HL-60 (cell line): ENCODE measurements around the gene SMYD2.

Experiments used
- GABPA ChIP-seq: IDR thresholded peaks from 2 replicates; pipeline ENCODE4 v1.6.1; 2012; ENCODE audit warnings: low read depth
- POLR2AphosphoS5 ChIP-seq: IDR thresholded peaks from 2 replicates; pipeline ENCODE4 v1.6.1; 2012; ENCODE audit warnings: low read depth
- SPI1 ChIP-seq: IDR thresholded peaks from 2 replicates; pipeline ENCODE4 v1.6.1; 2012; ENCODE audit warnings: low read depth, mild to moderate bottlenecking, borderline replicate concordance
- TF ChIP-seq, protein P1 (sequence below): IDR thresholded peaks from one replicate; pipeline ENCODE4 v1.5.1; 2011; ENCODE audit warnings: low read length, control low read depth, inconsistent platforms; ENCODE audit not compliant: insufficient read depth
- TF ChIP-seq, protein P2 (sequence below): IDR thresholded peaks from 2 replicates; pipeline ENCODE4 v1.6.1; 2012; ENCODE audit warnings: low read depth; ENCODE audit not compliant: insufficient replicate concordance

DNA sequence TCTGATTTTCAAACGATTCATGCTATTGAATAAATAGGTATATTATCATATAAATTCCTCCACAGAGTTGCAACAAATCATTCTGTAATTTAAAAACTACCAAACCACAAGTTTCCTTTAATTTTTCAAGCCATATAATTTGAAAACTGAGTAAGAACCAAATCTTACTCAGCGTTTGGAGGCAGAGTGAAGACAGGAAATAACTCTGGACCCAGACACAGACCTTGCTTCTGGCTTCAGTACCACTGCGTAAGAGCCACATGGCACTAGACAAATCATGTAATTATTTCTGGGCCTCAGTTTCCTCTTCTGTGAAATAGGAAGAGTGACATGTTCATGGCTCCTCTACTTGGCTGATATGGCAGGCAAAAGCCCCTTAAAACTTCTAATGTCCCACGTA, 82.4 kb downstream of the SMYD2 start:
- no peak for TF ChIP-seq SPI1
- TF ChIP-seq, protein P1, sequence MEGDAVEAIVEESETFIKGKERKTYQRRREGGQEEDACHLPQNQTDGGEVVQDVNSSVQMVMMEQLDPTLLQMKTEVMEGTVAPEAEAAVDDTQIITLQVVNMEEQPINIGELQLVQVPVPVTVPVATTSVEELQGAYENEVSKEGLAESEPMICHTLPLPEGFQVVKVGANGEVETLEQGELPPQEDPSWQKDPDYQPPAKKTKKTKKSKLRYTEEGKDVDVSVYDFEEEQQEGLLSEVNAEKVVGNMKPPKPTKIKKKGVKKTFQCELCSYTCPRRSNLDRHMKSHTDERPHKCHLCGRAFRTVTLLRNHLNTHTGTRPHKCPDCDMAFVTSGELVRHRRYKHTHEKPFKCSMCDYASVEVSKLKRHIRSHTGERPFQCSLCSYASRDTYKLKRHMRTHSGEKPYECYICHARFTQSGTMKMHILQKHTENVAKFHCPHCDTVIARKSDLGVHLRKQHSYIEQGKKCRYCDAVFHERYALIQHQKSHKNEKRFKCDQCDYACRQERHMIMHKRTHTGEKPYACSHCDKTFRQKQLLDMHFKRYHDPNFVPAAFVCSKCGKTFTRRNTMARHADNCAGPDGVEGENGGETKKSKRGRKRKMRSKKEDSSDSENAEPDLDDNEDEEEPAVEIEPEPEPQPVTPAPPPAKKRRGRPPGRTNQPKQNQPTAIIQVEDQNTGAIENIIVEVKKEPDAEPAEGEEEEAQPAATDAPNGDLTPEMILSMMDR = no peak
- TF ChIP-seq, protein P2, sequence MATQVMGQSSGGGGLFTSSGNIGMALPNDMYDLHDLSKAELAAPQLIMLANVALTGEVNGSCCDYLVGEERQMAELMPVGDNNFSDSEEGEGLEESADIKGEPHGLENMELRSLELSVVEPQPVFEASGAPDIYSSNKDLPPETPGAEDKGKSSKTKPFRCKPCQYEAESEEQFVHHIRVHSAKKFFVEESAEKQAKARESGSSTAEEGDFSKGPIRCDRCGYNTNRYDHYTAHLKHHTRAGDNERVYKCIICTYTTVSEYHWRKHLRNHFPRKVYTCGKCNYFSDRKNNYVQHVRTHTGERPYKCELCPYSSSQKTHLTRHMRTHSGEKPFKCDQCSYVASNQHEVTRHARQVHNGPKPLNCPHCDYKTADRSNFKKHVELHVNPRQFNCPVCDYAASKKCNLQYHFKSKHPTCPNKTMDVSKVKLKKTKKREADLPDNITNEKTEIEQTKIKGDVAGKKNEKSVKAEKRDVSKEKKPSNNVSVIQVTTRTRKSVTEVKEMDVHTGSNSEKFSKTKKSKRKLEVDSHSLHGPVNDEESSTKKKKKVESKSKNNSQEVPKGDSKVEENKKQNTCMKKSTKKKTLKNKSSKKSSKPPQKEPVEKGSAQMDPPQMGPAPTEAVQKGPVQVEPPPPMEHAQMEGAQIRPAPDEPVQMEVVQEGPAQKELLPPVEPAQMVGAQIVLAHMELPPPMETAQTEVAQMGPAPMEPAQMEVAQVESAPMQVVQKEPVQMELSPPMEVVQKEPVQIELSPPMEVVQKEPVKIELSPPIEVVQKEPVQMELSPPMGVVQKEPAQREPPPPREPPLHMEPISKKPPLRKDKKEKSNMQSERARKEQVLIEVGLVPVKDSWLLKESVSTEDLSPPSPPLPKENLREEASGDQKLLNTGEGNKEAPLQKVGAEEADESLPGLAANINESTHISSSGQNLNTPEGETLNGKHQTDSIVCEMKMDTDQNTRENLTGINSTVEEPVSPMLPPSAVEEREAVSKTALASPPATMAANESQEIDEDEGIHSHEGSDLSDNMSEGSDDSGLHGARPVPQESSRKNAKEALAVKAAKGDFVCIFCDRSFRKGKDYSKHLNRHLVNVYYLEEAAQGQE = no peak
- no peak for TF ChIP-seq POLR2AphosphoS5
- no peak for TF ChIP-seq GABPA
